HFFc6 (cell line): ENCODE measurements around the gene RANBP10. TPM values are rescaled to one million over a fixed set of nuclear protein-coding genes. Genes with fewer than 3 reads are reported as not detected.

ENCODE experiments used
- DNase-seq: peaks from one replicate; pipeline ENCODE4 v3.0.0-alpha.2; 2018
- H3K27ac Mint-ChIP-seq: 2 replicates; pipeline ENCODE4 v1.8.0; 2020; ENCODE audit warnings: mild to moderate bottlenecking, mixed read lengths
- H3K27me3 Mint-ChIP-seq: 2 replicates; pipeline ENCODE4 v1.8.0; 2021; ENCODE audit warnings: mild to moderate bottlenecking, moderate library complexity, mixed read lengths; ENCODE audit not compliant: insufficient read depth
- H3K36me3 Mint-ChIP-seq: 2 replicates; pipeline ENCODE4 v1.8.0; 2021; ENCODE audit warnings: low read depth, mixed read lengths
- H3K4me1 Mint-ChIP-seq: 2 replicates; pipeline ENCODE4 v1.8.0; 2020; ENCODE audit warnings: low read depth, mixed read lengths
- H3K4me3 Mint-ChIP-seq: 2 replicates; pipeline ENCODE4 v1.8.0; 2020; ENCODE audit warnings: mild to moderate bottlenecking, moderate library complexity, mixed read lengths
- H3K9me3 Mint-ChIP-seq: 2 replicates; pipeline ENCODE4 v1.8.0; 2020; ENCODE audit warnings: mild to moderate bottlenecking, mixed read lengths
- total RNA-seq, 6 experiments: library from RNA; stranded (reverse); fragmentation: NEBNext Ultra II Directional; extraction: Animal tissue kit (Norgen Biotek cat#: 25700); gene quantifications; 2 replicates in 1 of 6; 3 replicates in 5 of 6; pipeline ENCODE4 v1.2.3, GENCODE V29; 2021
- TF ChIP-seq, protein P1 (sequence below): fragments of 200-600 bp; sonication (generic); IDR thresholded peaks from 2 replicates; pipeline ENCODE4 v1.5.0; 2021; ENCODE audit warnings: antibody characterized with exemption, mild to moderate bottlenecking

The RANBP10 gene
- total RNA-seq, 6 experiments from 2014 or later: 11.5 to 15.6 (median 12.8) TPM

GRCh38 chr16:67825119-67825518, 18.8 kb upstream of the RANBP10 start:
- Mint-ChIP-seq H3K4me3 (no peak overlapping the region), H3K27ac (no peak overlapping the region), H3K36me3 (peaks cover 9% of the 10 kb centered on the region; the same call in 1 of the 2 replicates), H3K4me1 (peaks cover 11% of the 10 kb centered on the region), H3K27me3 (peaks cover 6% of the 10 kb centered on the region; the same call in 1 of the 2 replicates), H3K9me3 (no peaks in the 10 kb centered on the region)
- no peak for DNase-seq
- TF ChIP-seq, protein P1, sequence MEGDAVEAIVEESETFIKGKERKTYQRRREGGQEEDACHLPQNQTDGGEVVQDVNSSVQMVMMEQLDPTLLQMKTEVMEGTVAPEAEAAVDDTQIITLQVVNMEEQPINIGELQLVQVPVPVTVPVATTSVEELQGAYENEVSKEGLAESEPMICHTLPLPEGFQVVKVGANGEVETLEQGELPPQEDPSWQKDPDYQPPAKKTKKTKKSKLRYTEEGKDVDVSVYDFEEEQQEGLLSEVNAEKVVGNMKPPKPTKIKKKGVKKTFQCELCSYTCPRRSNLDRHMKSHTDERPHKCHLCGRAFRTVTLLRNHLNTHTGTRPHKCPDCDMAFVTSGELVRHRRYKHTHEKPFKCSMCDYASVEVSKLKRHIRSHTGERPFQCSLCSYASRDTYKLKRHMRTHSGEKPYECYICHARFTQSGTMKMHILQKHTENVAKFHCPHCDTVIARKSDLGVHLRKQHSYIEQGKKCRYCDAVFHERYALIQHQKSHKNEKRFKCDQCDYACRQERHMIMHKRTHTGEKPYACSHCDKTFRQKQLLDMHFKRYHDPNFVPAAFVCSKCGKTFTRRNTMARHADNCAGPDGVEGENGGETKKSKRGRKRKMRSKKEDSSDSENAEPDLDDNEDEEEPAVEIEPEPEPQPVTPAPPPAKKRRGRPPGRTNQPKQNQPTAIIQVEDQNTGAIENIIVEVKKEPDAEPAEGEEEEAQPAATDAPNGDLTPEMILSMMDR: no peak

GRCh38 chr16:67822511-67822910, 16.2 kb upstream of the RANBP10 start:
- Mint-ChIP-seq H3K9me3 (no peaks in the 10 kb centered on the region), H3K4me3 (0 out of 2 replicates have a peak overlapping the region, but pooled peaks have one; percentile 45), H3K27me3 (peaks cover 3% of the 10 kb centered on the region; the same call in 1 of the 2 replicates), H3K4me1 (peaks cover 11% of the 10 kb centered on the region), H3K27ac (peak overlapping the region; percentile 89), H3K36me3 (peaks cover 5% of the 10 kb centered on the region; the same call in 1 of the 2 replicates)
- TF ChIP-seq, protein P1: no peak
- peak; percentile 79 for DNase-seq

DNA sequence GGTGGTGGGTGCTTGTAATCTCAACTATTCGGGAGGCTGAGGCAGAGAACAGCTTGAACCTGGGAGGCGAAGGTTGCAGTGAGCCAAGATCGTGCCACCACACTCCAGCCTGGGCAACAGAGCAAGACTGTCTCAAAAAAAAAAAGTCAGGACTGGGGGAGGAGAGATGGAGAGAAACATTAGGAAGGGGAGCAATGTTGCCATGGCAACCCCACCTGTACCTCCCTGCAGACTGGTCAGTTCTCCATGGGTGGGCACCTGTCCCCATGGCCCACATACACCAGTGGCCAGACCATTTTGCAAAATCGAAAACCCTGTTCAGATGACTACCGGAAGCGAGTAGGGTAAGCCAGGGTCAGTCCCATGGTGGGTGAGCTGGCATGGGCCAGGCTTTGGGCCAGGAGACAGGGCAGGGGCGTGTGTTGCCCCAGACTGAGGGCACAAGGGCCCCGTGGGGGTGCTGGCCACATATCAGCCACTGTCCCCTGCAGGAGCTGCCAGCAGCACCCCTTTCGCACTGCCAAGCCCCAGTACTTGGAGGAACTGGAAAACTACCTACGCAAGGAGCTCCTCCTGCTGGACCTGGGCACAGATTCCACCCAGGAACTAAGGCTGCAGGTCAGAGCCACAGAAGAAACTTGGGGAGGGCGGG, 14.4 kb upstream of the RANBP10 start:
- H3K27ac Mint-ChIP-seq: no peak overlapping the region
- DNase-seq: no peak
- TF ChIP-seq, protein P1: no peak
- peaks cover 3% of the 10 kb centered on the region; the same call in 1 of the 2 replicates for H3K27me3 Mint-ChIP-seq
- no peak overlapping the region for H3K4me3 Mint-ChIP-seq
- H3K36me3 Mint-ChIP-seq: no peaks in the 10 kb centered on the region
- H3K4me1 Mint-ChIP-seq: peaks cover 19% of the 10 kb centered on the region
- H3K9me3 Mint-ChIP-seq: no peaks in the 10 kb centered on the region

DNA sequence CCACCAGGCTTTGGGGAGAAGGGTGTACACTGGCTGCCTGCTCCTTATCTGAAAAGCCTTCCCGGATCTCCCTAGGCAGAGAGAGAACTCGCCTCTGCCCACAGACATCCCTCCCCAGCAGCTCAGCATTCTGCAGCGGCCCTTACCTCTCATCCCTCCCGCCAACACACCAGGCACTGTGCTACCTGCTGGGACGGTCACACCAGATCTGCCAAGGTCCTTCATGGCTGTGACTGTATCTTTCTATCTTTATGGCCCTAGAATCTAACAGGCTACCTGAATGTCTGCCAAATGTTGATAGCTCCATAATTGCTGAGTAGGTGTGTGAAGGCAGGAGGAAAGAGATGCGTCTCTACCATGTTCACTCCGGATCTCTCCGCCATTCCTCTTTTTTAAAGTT, 8.2 kb upstream of the RANBP10 start:
- no peaks in the 10 kb centered on the region; the same call in 1 of the 2 replicates for H3K27me3 Mint-ChIP-seq
- no peak for DNase-seq
- peaks cover 8% of the 10 kb centered on the region for H3K4me1 Mint-ChIP-seq
- H3K36me3 Mint-ChIP-seq: no peaks in the 10 kb centered on the region
- no peak overlapping the region for H3K4me3 Mint-ChIP-seq
- no peak overlapping the region for H3K27ac Mint-ChIP-seq
- no peaks in the 10 kb centered on the region for H3K9me3 Mint-ChIP-seq
- TF ChIP-seq, protein P1: no peak

GRCh38 chr16:67811899-67812298, 5.5 kb upstream of the RANBP10 start:
- no peak overlapping the region for H3K4me3 Mint-ChIP-seq
- H3K27ac Mint-ChIP-seq: no peak overlapping the region
- no peaks in the 10 kb centered on the region; the same call in 1 of the 2 replicates for H3K27me3 Mint-ChIP-seq
- H3K4me1 Mint-ChIP-seq: peaks cover 17% of the 10 kb centered on the region
- TF ChIP-seq, protein P1: no peak
- DNase-seq: no peak
- no peaks in the 10 kb centered on the region for H3K36me3 Mint-ChIP-seq
- H3K9me3 Mint-ChIP-seq: no peaks in the 10 kb centered on the region
